ENCODE results near the gene CDADC1. TPM values are rescaled to one million over a fixed set of nuclear protein-coding genes. Genes with fewer than 3 reads are reported as not detected.
A peak's percentile ranks its signal among the peaks of the same experiment; 100 is the strongest.
"Not testable (repeated sequence)": the region's sequence is repeated elsewhere in the genome, so short reads cannot be mapped to it uniquely, and the experiment has no call there.

CDADC1 gene
- polyA plus RNA-seq, 3 donors, result 3.5 to 6.4 (median 5.2) TPM

GRCh38 chr13:49292742-49293486 lies 45.2 kb downstream of the CDADC1 start:
- Histone ChIP-seq H3K4me1 (ENCODE audit: control insufficient read depth in 1 of 2, insufficient read depth in 2 of 2, low read length in 2 of 2) (no peaks in the 10 kb centered on the region), H3K36me3 (replicated peaks in 1 of 2; ENCODE audit: control insufficient read depth in 1 of 2, insufficient read depth in 2 of 2, low read length in 2 of 2) (peaks cover 9 to 36% of the 10 kb centered on the region in 2 donors), H3K9me3 (replicated peaks in 1 of 2; ENCODE audit: control insufficient read depth in 1 of 2, insufficient read depth in 1 of 2, low read length in 2 of 2) (no peaks in the 10 kb centered on the region), H3K4me2 (replicated peaks; ENCODE audit: extremely low read depth, low read length, poor library complexity, severe bottlenecking) (no peak overlapping the region), H3K27me3 (ENCODE audit: control insufficient read depth in 2 of 2, insufficient read depth in 2 of 2, low read length in 2 of 2) (no peaks in the 10 kb centered on the region), H3K27ac (ENCODE audit: low read depth in 1 of 2, low read length in 2 of 2) (no peak overlapping the region), H3K4me3 (replicated peaks in 1 of 3; ENCODE audit: low read depth in 2 of 3, low read length in 3 of 3) (no peak overlapping the region), H4K20me1 (ENCODE audit: insufficient read depth, low read length) (no peaks in the 10 kb centered on the region), H3K9ac (ENCODE audit: insufficient read depth, low read length, poor library complexity, severe bottlenecking) (no peak overlapping the region), H3K79me2 (ENCODE audit: insufficient read depth, low read length) (no peaks in the 10 kb centered on the region), H2AFZ (ENCODE audit: insufficient read depth, low read depth, low read length, poor library complexity, severe bottlenecking) (no peak overlapping the region)
- H3K36me3 Mint-ChIP-seq, result peaks cover 39 to 55% of the 10 kb centered on the region in 2 donors
- 40% methylated on average over 2 of the region's 6 CpGs for WGBS (ENCODE audit: insufficient coverage)
- H3K4me3 Mint-ChIP-seq, result no peak overlapping the region
- no peak for TF ChIP-seq CTCF (IDR thresholded peaks at IDR 0.05)
- intact Hi-C loops (cut with micrococcal nuclease), result no loop called here
- no peak for DNase-seq
- peaks cover 0 to 1% (median 1%) of the 10 kb centered on the region in 3 donors for H3K27me3 Mint-ChIP-seq (ENCODE audit: low read depth in 3 of 3)
- no peak overlapping the region for H3K27ac Mint-ChIP-seq
- H3K9me3 Mint-ChIP-seq, result no peaks in the 10 kb centered on the region
- H3K4me1 Mint-ChIP-seq, result no peaks in the 10 kb centered on the region

GRCh38 chr13:49294723-49295122 lies 47.0 kb downstream of the CDADC1 start:
- H2AFZ ChIP-seq (ENCODE audit: insufficient read depth, low read depth, low read length, poor library complexity, severe bottlenecking); H3K4me3 Mint-ChIP-seq; H3K4me3 ChIP-seq (replicated peaks in 1 of 3; ENCODE audit: low read depth in 2 of 3, low read length in 3 of 3); H3K9ac ChIP-seq (ENCODE audit: insufficient read depth, low read length, poor library complexity, severe bottlenecking); H3K9me3 ChIP-seq (replicated peaks in 1 of 2; ENCODE audit: control insufficient read depth in 1 of 2, insufficient read depth in 1 of 2, low read length in 2 of 2); DNase-seq; H3K9me3 Mint-ChIP-seq; intact Hi-C loops (cut with micrococcal nuclease); H3K27ac ChIP-seq (ENCODE audit: low read depth in 1 of 2, low read length in 2 of 2); H3K4me1 ChIP-seq (ENCODE audit: control insufficient read depth in 1 of 2, insufficient read depth in 2 of 2, low read length in 2 of 2); H3K4me1 Mint-ChIP-seq; H4K20me1 ChIP-seq (ENCODE audit: insufficient read depth, low read length); H3K27me3 ChIP-seq (ENCODE audit: control insufficient read depth in 2 of 2, insufficient read depth in 2 of 2, low read length in 2 of 2); H3K79me2 ChIP-seq (ENCODE audit: insufficient read depth, low read length); H3K27me3 Mint-ChIP-seq (ENCODE audit: low read depth in 3 of 3); H3K4me2 ChIP-seq (replicated peaks; ENCODE audit: extremely low read depth, low read length, poor library complexity, severe bottlenecking): not testable (repeated sequence)
- Mint-ChIP-seq H3K36me3 (peaks cover 31 to 45% of the 10 kb centered on the region in 2 donors), H3K27ac (peak overlapping the region in 1 of 7 donors; percentile 66)
- peaks cover 9 to 20% of the 10 kb centered on the region in 2 donors for H3K36me3 ChIP-seq (replicated peaks in 1 of 2; ENCODE audit: control insufficient read depth in 1 of 2, insufficient read depth in 2 of 2, low read length in 2 of 2)
- WGBS (ENCODE audit: insufficient coverage), result no CpG with 5 or more reads among the region's 6 CpGs
